Activated naive CD8-positive, alpha-beta T cell (primary cell): Measurements from ENCODE around the gene APOL5.
"Not testable (repeated sequence)": the region's sequence is repeated elsewhere in the genome, so short reads cannot be mapped to it uniquely, and the experiment has no call there.

Source experiments
- H3K27ac Mint-ChIP-seq: one replicate; pipeline ENCODE4 v1.8.0; 2021; ENCODE audit warnings: mixed read lengths
- H3K27me3 Mint-ChIP-seq: one replicate; pipeline ENCODE4 v1.8.0; 2021; ENCODE audit warnings: mixed read lengths
- H3K36me3 Mint-ChIP-seq: one replicate; pipeline ENCODE4 v1.8.0; 2021; ENCODE audit warnings: mixed read lengths
- H3K4me1 Mint-ChIP-seq: one replicate; pipeline ENCODE4 v1.8.0; 2021; ENCODE audit warnings: low read depth, mixed read lengths
- H3K4me3 Mint-ChIP-seq: one replicate; pipeline ENCODE4 v1.8.0; 2021; ENCODE audit warnings: mild to moderate bottlenecking, mixed read lengths
- H3K9me3 Mint-ChIP-seq: one replicate; pipeline ENCODE4 v1.8.0; 2021; ENCODE audit warnings: low read depth, mixed read lengths

The APOL5 gene

GRCh38 chr22:35690001-35690400 lies 27.7 kb upstream of the APOL5 start:
- H3K4me3 Mint-ChIP-seq, result no peak overlapping the region
- H3K36me3 Mint-ChIP-seq, result no peaks in the 10 kb centered on the region
- H3K4me1 Mint-ChIP-seq, result no peaks in the 10 kb centered on the region
- peaks cover 4% of the 10 kb centered on the region for H3K27me3 Mint-ChIP-seq
- no peak overlapping the region for H3K27ac Mint-ChIP-seq
- no peaks in the 10 kb centered on the region for H3K9me3 Mint-ChIP-seq

GRCh38 chr22:35695202-35695601 lies 22.5 kb upstream of the APOL5 start:
- H3K9me3 Mint-ChIP-seq, result no peaks in the 10 kb centered on the region
- no peaks in the 10 kb centered on the region for H3K4me1 Mint-ChIP-seq
- no peak overlapping the region for H3K27ac Mint-ChIP-seq

GRCh38 chr22:35697142-35697541 lies 20.5 kb upstream of the APOL5 start:
- Mint-ChIP-seq H3K4me1 (no peaks in the 10 kb centered on the region), H3K9me3 (no peaks in the 10 kb centered on the region), H3K27me3 (peaks cover 7% of the 10 kb centered on the region), H3K27ac (no peak overlapping the region), H3K4me3 (no peak overlapping the region), H3K36me3 (no peaks in the 10 kb centered on the region)

More at GRCh38 chr22:35695202-35695601, 22.5 kb upstream of the APOL5 start:
- Mint-ChIP-seq H3K4me3 (no peak overlapping the region), H3K27me3 (peaks cover 7% of the 10 kb centered on the region), H3K36me3 (no peaks in the 10 kb centered on the region)

- H3K9me3 Mint-ChIP-seq, H3K4me3 Mint-ChIP-seq, H3K36me3 Mint-ChIP-seq, H3K27me3 Mint-ChIP-seq, H3K4me1 Mint-ChIP-seq, H3K27ac Mint-ChIP-seq: not testable (repeated sequence)
Observed at GRCh38 chr22:35699852-35700251, 17.8 kb upstream of the APOL5 start.

- H3K36me3 Mint-ChIP-seq, result no peaks in the 10 kb centered on the region
- no peaks in the 10 kb centered on the region for H3K27me3 Mint-ChIP-seq
- H3K4me1 Mint-ChIP-seq, result no peaks in the 10 kb centered on the region
- no peaks in the 10 kb centered on the region for H3K9me3 Mint-ChIP-seq
- no peak overlapping the region for H3K27ac Mint-ChIP-seq
- no peak overlapping the region for H3K4me3 Mint-ChIP-seq
Observed at GRCh38 chr22:35703861-35704584, 13.6 kb upstream of the APOL5 start.

- Mint-ChIP-seq H3K27ac (no peak overlapping the region), H3K27me3 (no peaks in the 10 kb centered on the region), H3K4me3 (no peak overlapping the region), H3K36me3 (no peaks in the 10 kb centered on the region), H3K4me1 (no peaks in the 10 kb centered on the region), H3K9me3 (no peaks in the 10 kb centered on the region)
Observed at GRCh38 chr22:35705141-35705540, 12.5 kb upstream of the APOL5 start.

- Mint-ChIP-seq H3K4me3 (no peak overlapping the region), H3K4me1 (no peaks in the 10 kb centered on the region), H3K36me3 (peaks cover 5% of the 10 kb centered on the region), H3K9me3 (peaks cover 5% of the 10 kb centered on the region), H3K27ac (no peak overlapping the region), H3K27me3 (no peaks in the 10 kb centered on the region)
Observed at GRCh38 chr22:35708453-35708852, 9.2 kb upstream of the APOL5 start.

- no peak overlapping the region for H3K27ac Mint-ChIP-seq
- H3K4me3 Mint-ChIP-seq, result no peak overlapping the region
- peaks cover 5% of the 10 kb centered on the region for H3K36me3 Mint-ChIP-seq
- peaks cover 5% of the 10 kb centered on the region for H3K9me3 Mint-ChIP-seq
- H3K4me1 Mint-ChIP-seq, result no peaks in the 10 kb centered on the region
- H3K27me3 Mint-ChIP-seq, result no peaks in the 10 kb centered on the region
Observed at GRCh38 chr22:35708917-35709316, 8.8 kb upstream of the APOL5 start.

- no peaks in the 10 kb centered on the region for H3K4me1 Mint-ChIP-seq
Observed at GRCh38 chr22:35711336-35711735, 6.3 kb upstream of the APOL5 start.

GRCh38 chr22:35712672-35713071 lies 5.0 kb upstream of the APOL5 start:
- no peaks in the 10 kb centered on the region for H3K4me1 Mint-ChIP-seq
- no peak overlapping the region for H3K27ac Mint-ChIP-seq
- no peak overlapping the region for H3K4me3 Mint-ChIP-seq

More at GRCh38 chr22:35711336-35711735, 6.3 kb upstream of the APOL5 start:
- H3K9me3 Mint-ChIP-seq, result peaks cover 5% of the 10 kb centered on the region
- no peak overlapping the region for H3K4me3 Mint-ChIP-seq
- no peak overlapping the region for H3K27ac Mint-ChIP-seq
- H3K36me3 Mint-ChIP-seq, result peaks cover 5% of the 10 kb centered on the region
- H3K27me3 Mint-ChIP-seq, result no peaks in the 10 kb centered on the region

GRCh38 chr22:35719212-35719875 lies 1.7 kb downstream of the APOL5 start:
- H3K4me3 Mint-ChIP-seq, result no peak overlapping the region
- no peaks in the 10 kb centered on the region for H3K36me3 Mint-ChIP-seq
- H3K9me3 Mint-ChIP-seq, result no peaks in the 10 kb centered on the region
- no peaks in the 10 kb centered on the region for H3K27me3 Mint-ChIP-seq
- H3K4me1 Mint-ChIP-seq, result no peaks in the 10 kb centered on the region
- no peak overlapping the region for H3K27ac Mint-ChIP-seq

More at GRCh38 chr22:35712672-35713071, 5.0 kb upstream of the APOL5 start:
- H3K9me3 Mint-ChIP-seq, result peaks cover 5% of the 10 kb centered on the region
- no peaks in the 10 kb centered on the region for H3K27me3 Mint-ChIP-seq
- H3K36me3 Mint-ChIP-seq, result peaks cover 5% of the 10 kb centered on the region

- Mint-ChIP-seq H3K4me1 (no peaks in the 10 kb centered on the region), H3K4me3 (no peak overlapping the region), H3K9me3 (no peaks in the 10 kb centered on the region), H3K27ac (no peak overlapping the region), H3K27me3 (no peaks in the 10 kb centered on the region), H3K36me3 (no peaks in the 10 kb centered on the region)
Observed at GRCh38 chr22:35721960-35722359, 4.3 kb downstream of the APOL5 start.

- H3K36me3 Mint-ChIP-seq, result no peaks in the 10 kb centered on the region
- H3K4me1 Mint-ChIP-seq, result no peaks in the 10 kb centered on the region
- no peak overlapping the region for H3K27ac Mint-ChIP-seq
- H3K4me3 Mint-ChIP-seq, result no peak overlapping the region
- H3K27me3 Mint-ChIP-seq, result no peaks in the 10 kb centered on the region
- H3K9me3 Mint-ChIP-seq, result no peaks in the 10 kb centered on the region
Observed at GRCh38 chr22:35725521-35725920, 7.8 kb downstream of the APOL5 start.

- Mint-ChIP-seq H3K4me1 (no peaks in the 10 kb centered on the region), H3K9me3 (no peaks in the 10 kb centered on the region), H3K27ac (no peak overlapping the region), H3K27me3 (peaks cover 4% of the 10 kb centered on the region), H3K36me3 (no peaks in the 10 kb centered on the region), H3K4me3 (no peak overlapping the region)
Observed at GRCh38 chr22:35726398-35726797, 8.7 kb downstream of the APOL5 start.

GRCh38 chr22:35726933-35727332 lies 9.3 kb downstream of the APOL5 start:
- Mint-ChIP-seq H3K9me3 (no peaks in the 10 kb centered on the region), H3K4me1 (no peaks in the 10 kb centered on the region), H3K4me3 (no peak overlapping the region), H3K27ac (no peak overlapping the region), H3K27me3 (peaks cover 4% of the 10 kb centered on the region), H3K36me3 (no peaks in the 10 kb centered on the region)

GRCh38 chr22:35727436-35727835 lies 9.8 kb downstream of the APOL5 start:
- H3K9me3 Mint-ChIP-seq, result no peaks in the 10 kb centered on the region
- peaks cover 4% of the 10 kb centered on the region for H3K27me3 Mint-ChIP-seq
- no peak overlapping the region for H3K27ac Mint-ChIP-seq
- no peaks in the 10 kb centered on the region for H3K36me3 Mint-ChIP-seq
- H3K4me1 Mint-ChIP-seq, result no peaks in the 10 kb centered on the region
- no peak overlapping the region for H3K4me3 Mint-ChIP-seq
